HG03108 (cell line): ENCODE data around the gene TGM2.
"Not testable (repeated sequence)": the region's sequence is repeated elsewhere in the genome, so short reads cannot be mapped to it uniquely, and the experiment has no call there.

Source experiments
- ATAC-seq: cut with Tn5 transposase; IDR thresholded peaks from one replicate; pipeline ENCODE4 v1.9.1; 2021; ENCODE audit warnings: moderate library complexity; ENCODE audit not compliant: unreplicated experiment

TGM2 gene

GRCh38 chr20:38119446-38119845 is 45.6 kb downstream of the TGM2 start:
- ATAC-seq, result no peak

GRCh38 chr20:38117635-38118034 is 47.4 kb downstream of the TGM2 start:
- ATAC-seq, result no peak

GRCh38 chr20:38117205-38117604 is 47.9 kb downstream of the TGM2 start:
- no peak for ATAC-seq

GRCh38 chr20:38116409-38117165 is 48.5 kb downstream of the TGM2 start:
- no peak for ATAC-seq

- ATAC-seq, result no peak
Observed at GRCh38 chr20:38115896-38116295, 49.2 kb downstream of the TGM2 start.

- ATAC-seq, result no peak
Observed at GRCh38 chr20:38115205-38115604, 49.9 kb downstream of the TGM2 start.

- ATAC-seq, result no peak
Observed at GRCh38 chr20:38114353-38114791, 50.7 kb downstream of the TGM2 start.

GRCh38 chr20:38113401-38114325 is 51.4 kb downstream of the TGM2 start:
- no peak for ATAC-seq

GRCh38 chr20:38112930-38113294 is 52.2 kb downstream of the TGM2 start:
- no peak for ATAC-seq

- no peak for ATAC-seq
Observed at GRCh38 chr20:38112261-38112929, 52.7 kb downstream of the TGM2 start.

- ATAC-seq, result no peak
Observed at GRCh38 chr20:38111366-38112232, 53.5 kb downstream of the TGM2 start.

- ATAC-seq, result no peak
Observed at GRCh38 chr20:38110525-38111178, 54.4 kb downstream of the TGM2 start.

GRCh38 chr20:38109591-38110524 is 55.2 kb downstream of the TGM2 start:
- ATAC-seq, result no peak

- no peak for ATAC-seq
Observed at GRCh38 chr20:38108986-38109541, 56.0 kb downstream of the TGM2 start.

GRCh38 chr20:38108438-38108985 is 56.6 kb downstream of the TGM2 start:
- no peak for ATAC-seq

- ATAC-seq, result not testable (repeated sequence)
Observed at GRCh38 chr20:38107916-38108315, 57.2 kb downstream of the TGM2 start.

- not testable (repeated sequence) for ATAC-seq
Observed at GRCh38 chr20:38107386-38107785, 57.7 kb downstream of the TGM2 start.

- ATAC-seq, result no peak
Observed at GRCh38 chr20:38106461-38106860, 58.6 kb downstream of the TGM2 start.
